Astrocyte (in vitro differentiated cells and primary cell): Measurements from ENCODE around the gene MAPK8IP2.

ENCODE experiments used
- EZH2 ChIP-seq: IDR thresholded peaks from 2 replicates; pipeline ENCODE4 v1.6.1; 2012; ENCODE audit warnings: mild to moderate bottlenecking, low read length, inconsistent platforms; ENCODE audit not compliant: insufficient read depth
- TF ChIP-seq, protein P1 (sequence below): IDR thresholded peaks from 2 replicates; pipeline ENCODE4 v1.5.1; 2011; ENCODE audit warnings: low read depth, mild to moderate bottlenecking, inconsistent platforms, low read length, moderate library complexity; ENCODE audit not compliant: insufficient read depth

DNA sequence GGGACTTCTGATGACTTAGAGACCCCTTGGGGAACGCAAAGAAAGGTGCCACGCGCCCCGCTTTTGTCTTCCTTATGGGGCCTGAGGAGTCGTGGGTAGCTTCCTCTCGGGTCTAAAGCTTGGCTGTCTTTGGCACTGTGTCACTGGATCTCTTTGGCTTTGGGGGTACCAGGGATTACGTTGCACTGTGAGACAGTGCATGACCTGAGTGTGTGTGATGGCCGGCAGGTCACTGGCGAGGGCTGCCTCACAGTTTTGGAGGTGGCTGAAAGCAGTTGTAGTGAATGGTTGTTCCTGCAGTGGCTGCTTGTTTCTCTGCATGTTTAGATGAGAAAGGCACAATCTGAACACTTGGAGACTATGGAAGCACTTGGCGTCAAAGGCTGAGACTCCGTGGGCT, 33.2 kb downstream of the MAPK8IP2 start:
- TF ChIP-seq, protein P1, sequence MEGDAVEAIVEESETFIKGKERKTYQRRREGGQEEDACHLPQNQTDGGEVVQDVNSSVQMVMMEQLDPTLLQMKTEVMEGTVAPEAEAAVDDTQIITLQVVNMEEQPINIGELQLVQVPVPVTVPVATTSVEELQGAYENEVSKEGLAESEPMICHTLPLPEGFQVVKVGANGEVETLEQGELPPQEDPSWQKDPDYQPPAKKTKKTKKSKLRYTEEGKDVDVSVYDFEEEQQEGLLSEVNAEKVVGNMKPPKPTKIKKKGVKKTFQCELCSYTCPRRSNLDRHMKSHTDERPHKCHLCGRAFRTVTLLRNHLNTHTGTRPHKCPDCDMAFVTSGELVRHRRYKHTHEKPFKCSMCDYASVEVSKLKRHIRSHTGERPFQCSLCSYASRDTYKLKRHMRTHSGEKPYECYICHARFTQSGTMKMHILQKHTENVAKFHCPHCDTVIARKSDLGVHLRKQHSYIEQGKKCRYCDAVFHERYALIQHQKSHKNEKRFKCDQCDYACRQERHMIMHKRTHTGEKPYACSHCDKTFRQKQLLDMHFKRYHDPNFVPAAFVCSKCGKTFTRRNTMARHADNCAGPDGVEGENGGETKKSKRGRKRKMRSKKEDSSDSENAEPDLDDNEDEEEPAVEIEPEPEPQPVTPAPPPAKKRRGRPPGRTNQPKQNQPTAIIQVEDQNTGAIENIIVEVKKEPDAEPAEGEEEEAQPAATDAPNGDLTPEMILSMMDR = no peak
- TF ChIP-seq EZH2 = no peak
